Measurements from ENCODE around the gene DPP3. TPM values are rescaled to one million over a fixed set of nuclear protein-coding genes. Genes with fewer than 3 reads are reported as not detected.

DPP3 gene
- total RNA-seq, 4 donors from 2014 or later = 15.5 to 48.5 (median 20.1) TPM

DNA sequence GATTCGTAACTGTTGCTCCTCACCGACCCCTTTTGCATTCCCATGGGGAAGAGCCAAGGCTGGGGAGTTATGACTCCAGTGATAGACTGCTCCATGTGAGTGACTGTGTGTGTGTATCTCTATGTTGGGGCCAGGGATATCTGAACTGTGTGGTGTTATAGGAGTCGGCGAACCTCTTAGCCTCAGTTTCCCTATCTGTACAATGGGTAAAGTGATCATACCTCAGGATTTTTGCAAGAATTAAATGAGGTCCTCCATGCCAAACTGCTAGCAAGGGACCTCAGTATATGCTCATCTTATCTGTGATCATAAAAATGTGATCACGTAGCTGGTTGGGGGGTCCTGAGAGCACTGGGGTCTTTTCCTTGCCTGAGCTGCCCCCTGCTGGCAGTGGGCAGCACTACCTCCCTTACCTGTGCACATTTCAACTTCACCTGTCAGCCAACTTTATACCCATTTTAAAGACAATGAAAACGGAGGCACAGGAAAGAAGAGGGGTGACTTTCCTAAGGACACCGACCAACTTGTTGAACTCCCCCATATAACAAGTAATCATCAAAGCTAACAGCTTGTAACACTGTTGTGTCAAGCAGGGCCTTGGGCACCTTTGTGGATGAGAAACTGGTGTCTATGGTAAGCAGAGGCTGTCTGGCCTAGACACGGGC is 1.4 kb upstream of the DPP3 start:
- no peak overlapping the region for H3K4me3 ChIP-seq (ENCODE audit: low read depth, poor library complexity, severe bottlenecking)
- intact Hi-C loops (cut with DNase I; ENCODE audit: low total_unique reads) = no loop called here
- WGBS, 2 donors = 44 to 50% methylated on average over 8 of the region's 8 CpGs
- DNase-seq (ENCODE audit: low spot score in 2 of 2) = no peak
- TF ChIP-seq, protein P1, sequence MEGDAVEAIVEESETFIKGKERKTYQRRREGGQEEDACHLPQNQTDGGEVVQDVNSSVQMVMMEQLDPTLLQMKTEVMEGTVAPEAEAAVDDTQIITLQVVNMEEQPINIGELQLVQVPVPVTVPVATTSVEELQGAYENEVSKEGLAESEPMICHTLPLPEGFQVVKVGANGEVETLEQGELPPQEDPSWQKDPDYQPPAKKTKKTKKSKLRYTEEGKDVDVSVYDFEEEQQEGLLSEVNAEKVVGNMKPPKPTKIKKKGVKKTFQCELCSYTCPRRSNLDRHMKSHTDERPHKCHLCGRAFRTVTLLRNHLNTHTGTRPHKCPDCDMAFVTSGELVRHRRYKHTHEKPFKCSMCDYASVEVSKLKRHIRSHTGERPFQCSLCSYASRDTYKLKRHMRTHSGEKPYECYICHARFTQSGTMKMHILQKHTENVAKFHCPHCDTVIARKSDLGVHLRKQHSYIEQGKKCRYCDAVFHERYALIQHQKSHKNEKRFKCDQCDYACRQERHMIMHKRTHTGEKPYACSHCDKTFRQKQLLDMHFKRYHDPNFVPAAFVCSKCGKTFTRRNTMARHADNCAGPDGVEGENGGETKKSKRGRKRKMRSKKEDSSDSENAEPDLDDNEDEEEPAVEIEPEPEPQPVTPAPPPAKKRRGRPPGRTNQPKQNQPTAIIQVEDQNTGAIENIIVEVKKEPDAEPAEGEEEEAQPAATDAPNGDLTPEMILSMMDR (IDR thresholded peaks at IDR 0.05) = no peak
- TF ChIP-seq POLR2A (IDR thresholded peaks at IDR 0.05) = no peak

DNA sequence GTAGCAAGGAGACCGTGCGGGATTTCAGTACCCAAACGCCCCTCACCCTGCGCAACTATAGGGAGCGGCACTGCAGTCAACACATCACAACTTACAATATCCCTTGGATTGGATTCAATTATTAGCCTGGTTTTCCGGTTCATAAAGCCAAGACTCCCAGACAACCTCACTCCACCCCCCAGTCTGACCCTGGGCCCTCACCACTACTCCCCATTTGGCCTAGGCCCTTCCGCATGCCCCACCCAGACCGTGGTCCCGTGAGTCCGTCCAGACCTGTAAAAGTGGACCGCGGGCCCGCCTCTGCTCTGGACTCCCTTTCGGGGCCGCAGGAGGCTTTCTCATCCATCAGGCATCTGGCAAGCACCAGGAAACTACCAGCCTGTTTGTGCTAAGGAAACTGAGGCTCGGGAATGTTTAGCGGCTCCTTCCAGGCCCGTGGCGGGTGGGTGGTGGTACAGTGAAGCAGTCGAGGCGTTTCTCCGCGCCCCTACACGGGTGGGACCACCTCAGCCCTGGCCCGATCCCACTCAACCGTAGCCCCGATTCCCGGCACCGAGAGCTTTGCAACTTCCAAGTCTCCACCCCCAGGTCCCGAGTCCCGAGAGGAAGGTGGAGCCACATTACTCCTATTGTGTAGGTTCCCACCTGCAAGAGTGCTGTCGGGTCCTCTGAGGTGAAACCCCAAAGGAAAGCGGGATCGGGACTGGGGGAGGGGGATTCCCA is 679 bp upstream of the DPP3 start:
- WGBS, 2 donors = 0 to 2% methylated on average over 33 to 34 of the region's 34 CpGs
- H3K4me3 ChIP-seq (ENCODE audit: low read depth, poor library complexity, severe bottlenecking) = peak overlapping the region; percentile 61
- no peak for TF ChIP-seq POLR2A (IDR thresholded peaks at IDR 0.05)
- TF ChIP-seq, protein P1 (IDR thresholded peaks at IDR 0.05) = no peak
- intact Hi-C loops (cut with DNase I; ENCODE audit: low total_unique reads) = no loop called here
- peak; percentile 47 to 90 for DNase-seq (ENCODE audit: low spot score in 2 of 2)

DNA sequence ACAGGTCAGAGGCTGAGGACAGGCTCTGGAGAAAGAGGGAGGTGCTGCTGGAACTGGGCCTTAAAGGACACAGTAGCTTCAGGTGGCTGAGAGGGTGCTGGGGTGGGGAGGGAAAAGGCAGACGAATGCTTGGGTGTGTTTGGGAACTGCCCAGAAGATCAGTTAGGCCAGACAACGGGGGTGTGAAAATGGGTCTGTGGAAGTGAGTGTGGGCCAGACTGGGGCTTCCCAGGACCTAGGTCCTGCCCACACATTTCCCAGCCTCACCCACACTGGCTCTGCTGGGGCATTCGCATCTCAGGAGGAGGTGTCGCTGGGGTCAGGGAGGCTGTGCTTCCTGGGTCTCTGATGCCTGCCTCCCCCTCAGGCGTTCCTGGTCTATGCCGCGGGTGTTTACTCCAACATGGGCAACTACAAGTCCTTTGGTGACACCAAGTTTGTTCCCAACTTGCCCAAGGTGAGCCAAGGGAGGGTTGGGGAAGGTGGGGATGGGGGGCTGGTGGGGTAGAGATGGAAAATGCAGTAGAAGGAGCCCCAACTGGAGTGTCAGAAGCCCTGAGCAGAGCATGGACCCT is 4.7 kb downstream of the DPP3 start:
- TF ChIP-seq, protein P1 (IDR thresholded peaks at IDR 0.05) = no peak
- no peak for TF ChIP-seq POLR2A (IDR thresholded peaks at IDR 0.05)
- 79 to 82% methylated on average over 7 of the region's 7 CpGs for WGBS, 2 donors
- no peak for DNase-seq (ENCODE audit: low spot score in 2 of 2)
- H3K4me3 ChIP-seq (ENCODE audit: low read depth, poor library complexity, severe bottlenecking) = no peak overlapping the region
- intact Hi-C loops (cut with DNase I; ENCODE audit: low total_unique reads) = no loop called here

DNA sequence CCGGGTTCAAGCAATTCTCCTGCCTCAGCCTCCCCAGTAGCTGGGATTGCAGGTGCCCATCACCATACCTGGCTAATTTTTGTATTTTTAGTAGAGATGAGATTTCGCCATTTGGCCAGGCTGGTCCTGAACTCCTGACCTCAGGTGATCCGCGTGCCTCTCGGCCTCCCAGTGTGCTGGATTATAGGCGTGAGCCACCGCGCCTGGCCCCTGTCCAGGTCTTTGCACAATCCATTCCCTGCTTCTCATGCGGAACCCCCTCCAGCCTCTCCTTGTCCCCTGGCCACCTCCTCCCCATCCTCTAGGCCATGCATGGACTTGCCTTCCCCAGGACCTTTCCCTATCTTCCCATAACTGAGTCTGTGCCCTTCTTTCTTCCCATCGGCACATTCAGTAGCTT is 8.7 kb downstream of the DPP3 start:
- intact Hi-C loops (cut with DNase I; ENCODE audit: low total_unique reads) = no loop called here
- WGBS, 2 donors = 89 to 90% methylated on average over 10 of the region's 10 CpGs
- TF ChIP-seq POLR2A (IDR thresholded peaks at IDR 0.05) = no peak
- TF ChIP-seq, protein P1 (IDR thresholded peaks at IDR 0.05) = no peak
- no peak for DNase-seq (ENCODE audit: low spot score in 2 of 2)
- no peak overlapping the region for H3K4me3 ChIP-seq (ENCODE audit: low read depth, poor library complexity, severe bottlenecking)

DNA sequence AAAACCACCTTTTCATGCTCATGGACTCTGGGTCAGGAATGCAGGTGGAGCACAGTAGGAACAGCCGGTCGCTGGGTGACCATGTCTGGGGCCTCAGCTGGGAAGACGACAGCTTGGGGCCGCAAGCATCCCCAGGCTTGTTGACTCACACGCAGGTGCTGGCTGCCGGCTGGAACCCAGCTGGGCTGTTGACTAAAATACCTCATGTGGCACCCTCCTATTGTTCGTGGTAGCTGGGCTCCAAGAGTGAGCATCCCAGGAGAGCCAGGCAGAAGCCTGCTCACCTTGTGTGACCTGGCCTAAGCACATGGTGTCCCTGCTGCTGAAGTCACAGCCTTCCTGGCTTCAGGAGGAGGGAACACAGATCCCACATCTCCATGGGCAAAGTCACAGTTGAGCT is 9.4 kb downstream of the DPP3 start:
- no peak for TF ChIP-seq POLR2A (IDR thresholded peaks at IDR 0.05)
- TF ChIP-seq, protein P1 (IDR thresholded peaks at IDR 0.05) = no peak
- intact Hi-C loops (cut with DNase I; ENCODE audit: low total_unique reads) = no loop called here

More for the DNA sequence above, 9.4 kb downstream of the DPP3 start:
- H3K4me3 ChIP-seq (ENCODE audit: low read depth, poor library complexity, severe bottlenecking) = no peak overlapping the region
- DNase-seq (ENCODE audit: low spot score in 2 of 2) = no peak
- WGBS, 2 donors = 88 to 94% methylated on average over 7 of the region's 7 CpGs

Data from lower leg skin (tissue), 4 donors.